ENCODE results near the gene ZNF107.
"Not testable (repeated sequence)": the region's sequence is repeated elsewhere in the genome, so short reads cannot be mapped to it uniquely, and the experiment has no call there.

ZNF107 gene

GRCh38 chr7:64736575-64736974 is 70.6 kb downstream of the ZNF107 start:
- H3K4me3 Mint-ChIP-seq, result no peak overlapping the region
- H3K4me1 Mint-ChIP-seq (ENCODE audit: low read depth), result no peaks in the 10 kb centered on the region
- no peak overlapping the region for H3K27ac Mint-ChIP-seq
- H3K36me3 Mint-ChIP-seq (ENCODE audit: low read depth), result no peaks in the 10 kb centered on the region
- peaks cover 26% of the 10 kb centered on the region for H3K9me3 Mint-ChIP-seq
- H3K27me3 Mint-ChIP-seq (ENCODE audit: low read depth), result no peaks in the 10 kb centered on the region

DNA sequence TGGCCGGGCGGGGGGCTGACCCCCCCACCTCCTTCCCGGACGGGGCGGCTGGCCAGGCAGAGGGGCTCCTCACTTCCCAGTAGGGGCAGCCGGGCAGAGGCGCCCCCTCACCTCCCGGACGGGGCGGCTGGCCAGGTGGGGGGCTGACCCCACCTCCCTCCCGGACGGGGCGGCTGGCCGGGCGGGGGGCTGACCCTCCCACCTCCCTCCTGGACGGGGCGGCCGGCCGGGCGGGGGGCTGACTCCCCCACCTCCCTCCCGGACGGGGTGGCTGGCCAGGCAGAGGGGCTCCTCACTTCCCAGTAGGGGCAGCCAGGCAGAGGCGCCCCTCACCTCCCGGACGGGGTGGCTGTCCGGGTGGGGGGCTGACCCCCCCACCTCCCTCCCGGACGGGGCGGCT is 72.5 kb downstream of the ZNF107 start:
- H3K36me3 Mint-ChIP-seq (ENCODE audit: low read depth); H3K27ac Mint-ChIP-seq; H3K27me3 Mint-ChIP-seq (ENCODE audit: low read depth); H3K4me3 Mint-ChIP-seq; H3K4me1 Mint-ChIP-seq (ENCODE audit: low read depth): not testable (repeated sequence)
- H3K9me3 Mint-ChIP-seq, result peaks cover 30% of the 10 kb centered on the region

- not testable (repeated sequence) for H3K27ac Mint-ChIP-seq; H3K27me3 Mint-ChIP-seq (ENCODE audit: low read depth); H3K36me3 Mint-ChIP-seq (ENCODE audit: low read depth); H3K4me1 Mint-ChIP-seq (ENCODE audit: low read depth); H3K4me3 Mint-ChIP-seq
- H3K9me3 Mint-ChIP-seq, result peaks cover 24% of the 10 kb centered on the region
Measured at GRCh38 chr7:64738953-64739352, 73.0 kb downstream of the ZNF107 start.

DNA sequence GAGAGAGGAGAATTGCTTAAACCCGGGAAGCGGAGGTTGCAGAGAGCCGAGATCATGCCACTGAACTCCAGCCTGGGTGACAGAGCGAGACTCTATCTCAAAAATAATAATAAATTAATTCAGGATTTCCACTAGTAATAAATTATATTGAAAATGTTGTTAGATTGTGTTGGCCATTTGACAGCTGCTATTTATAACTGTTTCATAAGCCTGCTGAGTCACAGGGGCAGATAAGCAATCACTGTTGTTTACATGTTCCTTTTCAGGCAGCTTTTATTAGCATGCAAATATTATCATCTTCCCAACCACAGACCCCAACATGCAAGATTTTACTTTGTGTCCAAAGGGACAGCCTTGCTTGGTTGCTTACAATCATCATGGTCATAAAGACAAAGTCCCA is 78.7 kb downstream of the ZNF107 start:
- Mint-ChIP-seq H3K4me3 (no peak overlapping the region), H3K4me1 (ENCODE audit: low read depth) (no peaks in the 10 kb centered on the region), H3K36me3 (ENCODE audit: low read depth) (no peaks in the 10 kb centered on the region), H3K27me3 (ENCODE audit: low read depth) (no peaks in the 10 kb centered on the region), H3K9me3 (peaks cover 16% of the 10 kb centered on the region), H3K27ac (no peak overlapping the region)

DNA sequence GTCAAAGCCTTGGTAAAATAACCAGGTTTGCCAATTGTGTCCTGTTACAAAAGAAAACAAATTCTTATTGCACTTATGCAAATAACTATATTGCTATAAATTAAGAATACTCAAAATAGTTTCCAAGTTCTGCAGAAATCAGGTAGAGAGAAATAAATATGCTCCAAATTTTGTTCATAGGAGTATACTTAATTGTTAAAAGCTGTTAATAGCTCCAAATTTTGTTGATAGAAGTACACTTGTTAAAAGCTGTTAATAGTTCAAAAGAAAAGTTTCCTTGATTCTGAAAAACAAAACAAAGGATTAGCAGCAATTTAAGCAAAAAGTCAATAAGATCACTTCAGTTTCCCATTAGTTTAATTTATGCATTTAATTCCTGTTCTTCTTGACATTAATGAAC is 81.9 kb downstream of the ZNF107 start:
- Mint-ChIP-seq H3K4me1 (ENCODE audit: low read depth) (no peaks in the 10 kb centered on the region), H3K36me3 (ENCODE audit: low read depth) (no peaks in the 10 kb centered on the region), H3K27ac (no peak overlapping the region), H3K9me3 (peaks cover 14% of the 10 kb centered on the region), H3K27me3 (ENCODE audit: low read depth) (no peaks in the 10 kb centered on the region), H3K4me3 (no peak overlapping the region)

DNA sequence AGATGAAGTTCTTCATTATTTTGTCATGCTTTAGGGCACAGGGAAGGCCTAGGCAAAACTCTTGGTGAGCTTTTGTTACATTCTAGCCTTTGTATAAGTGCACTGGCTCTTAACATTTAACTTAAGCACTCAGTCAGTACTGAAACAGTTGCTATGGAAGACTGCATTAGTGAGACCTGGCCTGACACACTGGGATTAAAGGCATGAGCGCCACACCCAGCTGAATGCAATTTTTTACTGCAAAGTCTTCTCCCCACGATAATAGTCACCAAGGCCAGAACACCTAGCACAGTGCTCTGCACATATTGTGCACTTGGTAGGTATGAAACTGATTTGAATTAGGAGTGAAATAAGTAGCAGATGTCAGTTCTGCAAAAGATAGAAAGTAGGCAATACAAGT is 87.1 kb downstream of the ZNF107 start:
- peaks cover 22% of the 10 kb centered on the region for H3K9me3 Mint-ChIP-seq
- no peaks in the 10 kb centered on the region for H3K27me3 Mint-ChIP-seq (ENCODE audit: low read depth)
- H3K27ac Mint-ChIP-seq, result no peak overlapping the region

DNA sequence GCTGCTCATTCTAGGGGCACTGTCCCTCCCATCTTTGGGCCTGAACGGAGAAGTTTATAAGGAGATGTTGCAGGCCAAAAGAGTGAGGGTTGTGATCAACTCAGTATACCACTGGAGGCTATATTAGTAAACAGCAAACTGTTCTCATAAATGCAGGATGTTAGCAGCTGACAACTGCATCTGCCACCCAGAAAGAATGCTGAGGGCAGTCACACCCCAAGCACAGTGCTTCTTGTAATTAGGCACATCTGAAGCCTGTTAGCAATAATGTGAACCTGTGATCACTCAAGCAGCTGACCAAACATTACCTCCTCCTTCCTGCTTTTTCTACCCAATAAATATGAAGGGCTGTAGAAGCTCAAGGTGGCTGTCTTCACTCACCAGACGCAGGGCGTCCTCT is 89.9 kb downstream of the ZNF107 start:
- Mint-ChIP-seq H3K27me3 (ENCODE audit: low read depth) (no peaks in the 10 kb centered on the region), H3K4me3 (no peak overlapping the region), H3K27ac (no peak overlapping the region), H3K4me1 (ENCODE audit: low read depth) (no peaks in the 10 kb centered on the region), H3K36me3 (ENCODE audit: low read depth) (no peaks in the 10 kb centered on the region), H3K9me3 (peaks cover 22% of the 10 kb centered on the region)

More for the DNA sequence above, 87.1 kb downstream of the ZNF107 start:
- Mint-ChIP-seq H3K36me3 (ENCODE audit: low read depth) (no peaks in the 10 kb centered on the region), H3K4me3 (no peak overlapping the region), H3K4me1 (ENCODE audit: low read depth) (no peaks in the 10 kb centered on the region)

DNA sequence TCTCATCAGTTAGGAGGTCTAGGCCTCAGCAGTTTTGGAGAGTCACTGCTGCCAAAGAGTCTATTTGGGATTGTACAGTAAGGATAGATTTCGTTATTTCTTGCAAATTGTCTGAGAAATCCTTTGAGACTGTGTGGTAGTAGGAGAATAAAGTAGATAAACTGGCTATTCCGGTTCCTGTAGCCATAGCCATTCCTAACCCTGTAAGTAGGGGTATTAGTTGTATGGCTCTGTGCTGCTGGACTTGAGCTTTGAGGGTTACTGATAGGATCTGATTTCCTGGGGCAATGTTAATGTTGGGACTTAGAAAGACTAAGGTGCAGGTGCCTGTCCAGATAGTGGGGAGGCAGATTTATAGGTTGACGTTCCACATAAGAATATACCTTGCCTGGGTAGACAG is 92.2 kb downstream of the ZNF107 start:
- no peak overlapping the region for H3K27ac Mint-ChIP-seq
- H3K4me3 Mint-ChIP-seq, result no peak overlapping the region
- H3K27me3 Mint-ChIP-seq (ENCODE audit: low read depth), result no peaks in the 10 kb centered on the region
- H3K9me3 Mint-ChIP-seq, result peaks cover 15% of the 10 kb centered on the region
- no peaks in the 10 kb centered on the region for H3K36me3 Mint-ChIP-seq (ENCODE audit: low read depth)
- no peaks in the 10 kb centered on the region for H3K4me1 Mint-ChIP-seq (ENCODE audit: low read depth)

Data from T-helper 1 cell treated with Interleukin-12 subunit alpha and Interleukin-12 subunit beta and Interleukin-4 antibody, amounts not matched to agents 30 μg/mL and 1 μg/mL, for 36 hours (primary cell).